Caco-2 (cell line): ENCODE data around the gene MRPL24. TPM values are rescaled to one million over a fixed set of nuclear protein-coding genes. Genes with fewer than 3 reads are reported as not detected.

Source experiments
- BruUV-seq: library from RNA; stranded (reverse); fragments of 400-500 nt; replicated peaks from 2 replicates; lab custom pipeline; 2021; lab: Mats Ljungman, UMichigan
- CTCF ChIA-PET: fragments of 300-600 bp; sonication (Branson Sonifier 250); formaldehyde crosslinking; loops from one replicate; lab custom pipeline; 2022; ENCODE audit warnings: antibody characterized with exemption; lab: Charles Lee
- POLR2A ChIA-PET: fragments of 300-600 bp; sonication (Branson Sonifier 250); formaldehyde crosslinking; loops from one replicate; lab custom pipeline; 2022; ENCODE audit warnings: antibody characterized with exemption; lab: Charles Lee
- DNase-seq, 2 experiments: peaks; one replicate each; pipeline versions ENCODE4 v3.0.0 to v3.0.0-alpha.2; 2020 to 2022
- H3K27me3 ChIP-seq: replicated peaks from 2 replicates; pipeline ENCODE4 v1.6.0; 2011; ENCODE audit warnings: low read length; ENCODE audit not compliant: control insufficient read depth, insufficient read depth
- H3K36me3 ChIP-seq: 2 replicates; pipeline ENCODE4 v1.5.1; 2011; ENCODE audit warnings: low read length; ENCODE audit not compliant: control insufficient read depth, insufficient read depth
- H3K4me1 ChIP-seq: fragments of 250-450 bp; sonication (Bioruptor Pico); 2 replicates; pipeline ENCODE4 v1.5.1; 2020; ENCODE audit warnings: mild to moderate bottlenecking
- H3K4me3 ChIP-seq: 2 replicates; pipeline ENCODE4 v1.5.1; 2011; ENCODE audit warnings: low read depth, mild to moderate bottlenecking, control low read depth, low read length
- H3K9me3 ChIP-seq: fragments of 250-450 bp; sonication (Bioruptor Pico); 2 replicates; pipeline ENCODE4 v1.5.1; 2020; ENCODE audit warnings: mild to moderate bottlenecking, moderate library complexity
- H3K27ac Mint-ChIP-seq: one replicate; pipeline ENCODE4 v1.8.0; 2022; ENCODE audit warnings: mixed read lengths; ENCODE audit not compliant: unreplicated experiment
- H3K27me3 Mint-ChIP-seq: one replicate; pipeline ENCODE4 v1.8.0; 2022; ENCODE audit warnings: mixed read lengths; ENCODE audit not compliant: insufficient read depth, unreplicated experiment
- H3K36me3 Mint-ChIP-seq: one replicate; pipeline ENCODE4 v1.8.0; 2022; ENCODE audit warnings: mild to moderate bottlenecking, mixed read lengths; ENCODE audit not compliant: insufficient read depth, unreplicated experiment
- H3K4me1 Mint-ChIP-seq: one replicate; pipeline ENCODE4 v1.8.0; 2022; ENCODE audit warnings: low read depth, mixed read lengths; ENCODE audit not compliant: unreplicated experiment
- H3K4me3 Mint-ChIP-seq: one replicate; pipeline ENCODE4 v1.8.0; 2022; ENCODE audit warnings: mild to moderate bottlenecking, moderate library complexity, mixed read lengths; ENCODE audit not compliant: unreplicated experiment
- H3K9me3 Mint-ChIP-seq: one replicate; pipeline ENCODE4 v1.8.0; 2022; ENCODE audit warnings: mixed read lengths; ENCODE audit not compliant: unreplicated experiment
- CTCF ChIP-seq, 2 experiments: fragments of 200-600 bp in 1 of 2; IDR thresholded peaks; 1 replicate in 1 of 2; 2 replicates in 1 of 2; pipeline versions ENCODE4 v1.5.1 to v1.8.0; 2011 to 2022; ENCODE audit warnings: antibody characterized with exemption in 1 of 2, control low read depth in 1 of 2, inconsistent platforms in 1 of 2, low read depth in 1 of 2, low read length in 1 of 2, mild to moderate bottlenecking in 1 of 2, moderate library complexity in 1 of 2; ENCODE audit not compliant: insufficient read depth in 1 of 2, severe bottlenecking in 1 of 2, unreplicated experiment in 1 of 2
- intact Hi-C: fragments of 100-400 bp; cut with micrococcal nuclease; formaldehyde crosslinking; loops from one replicate; pipeline ENCODE4 v1.10.0; 2022; ENCODE audit not compliant: unreplicated experiment
- total RNA-seq: library from RNA; stranded (reverse); gene quantifications from 2 replicates; pipeline ENCODE4 v1.2.3, GENCODE V29; 2022

MRPL24 gene
- total RNA-seq, 1 experiment from 2014 or later = 52.6 TPM

GRCh38 chr1:156703741-156704140 is 37.1 kb downstream of the MRPL24 start:
- H3K4me1 ChIP-seq = peaks cover 7% of the 10 kb centered on the region
- H3K4me3 Mint-ChIP-seq = peak overlapping the region; percentile 90
- H3K4me3 ChIP-seq = no peak overlapping the region

GRCh38 chr1:156703336-156703735 is 37.6 kb downstream of the MRPL24 start:
- DNase-seq = no peak
- Histone ChIP-seq H3K36me3 (peaks cover 1% of the 10 kb centered on the region), H3K4me3 (no peak overlapping the region), H3K4me1 (peaks cover 7% of the 10 kb centered on the region), H3K9me3 (no peaks in the 10 kb centered on the region), H3K27me3 (no peaks in the 10 kb centered on the region)
- no peaks in the 10 kb centered on the region for H3K27me3 Mint-ChIP-seq
- ChIA-PET POLR2A (no interaction called here), CTCF (interaction anchor here (0.7 to 7.3 kb wide), 3 partner anchors 10 to 27 kb away, joined by 4 to 190 read pairs (median 4); partner anchors contain the start of gene NES)
- H3K36me3 Mint-ChIP-seq = peaks cover 17% of the 10 kb centered on the region
- no peak overlapping the region for H3K4me3 Mint-ChIP-seq
- no TSS peak for BruUV-seq
- TF ChIP-seq CTCF (IDR thresholded peaks at IDR 0.05; ENCODE audit: insufficient read depth in 1 of 2, low read depth in 1 of 2, low read length in 1 of 2, severe bottlenecking in 1 of 2, unreplicated experiment in 1 of 2) = no peak
- no peak overlapping the region for H3K27ac Mint-ChIP-seq
- intact Hi-C loops = no loop called here
- H3K4me1 Mint-ChIP-seq = peaks cover 16% of the 10 kb centered on the region
- no peaks in the 10 kb centered on the region for H3K9me3 Mint-ChIP-seq

More at GRCh38 chr1:156703741-156704140, 37.1 kb downstream of the MRPL24 start:
- no TSS peak for BruUV-seq
- ChIA-PET CTCF (interaction anchor here (7.3 kb wide), 1 partner anchor 14 kb away, joined by 190 read pairs; no protein-coding TSS in a partner anchor), POLR2A (no interaction called here)
- no peaks in the 10 kb centered on the region for H3K27me3 Mint-ChIP-seq
- no peak for TF ChIP-seq CTCF (IDR thresholded peaks at IDR 0.05; ENCODE audit: insufficient read depth in 1 of 2, low read depth in 1 of 2, low read length in 1 of 2, severe bottlenecking in 1 of 2, unreplicated experiment in 1 of 2)
- H3K4me1 Mint-ChIP-seq = peaks cover 16% of the 10 kb centered on the region
- H3K27ac Mint-ChIP-seq = no peak overlapping the region
- intact Hi-C loops = no loop called here
- peaks cover 13% of the 10 kb centered on the region for H3K36me3 Mint-ChIP-seq
- no peaks in the 10 kb centered on the region for H3K9me3 Mint-ChIP-seq
- H3K36me3 ChIP-seq = peaks cover 1% of the 10 kb centered on the region
- no peaks in the 10 kb centered on the region for H3K9me3 ChIP-seq
- H3K27me3 ChIP-seq = no peaks in the 10 kb centered on the region
- no peak for DNase-seq

GRCh38 chr1:156700736-156701531 is 40.0 kb downstream of the MRPL24 start:
- Histone ChIP-seq H3K4me3 (no peak overlapping the region), H3K9me3 (no peaks in the 10 kb centered on the region), H3K27me3 (no peaks in the 10 kb centered on the region), H3K36me3 (peaks cover 1% of the 10 kb centered on the region), H3K4me1 (peaks cover 7% of the 10 kb centered on the region)
- Mint-ChIP-seq H3K27ac (no peak overlapping the region), H3K4me1 (peaks cover 8% of the 10 kb centered on the region), H3K27me3 (no peaks in the 10 kb centered on the region), H3K36me3 (peaks cover 9% of the 10 kb centered on the region), H3K9me3 (no peaks in the 10 kb centered on the region), H3K4me3 (no peak overlapping the region)
- POLR2A ChIA-PET = interaction anchor here (0.6 kb wide), 1 partner anchor 87 kb away, joined by 4 read pairs; no protein-coding TSS in a partner anchor
- CTCF ChIA-PET = interaction anchor here (0.6 to 7.3 kb wide), 5 partner anchors 9 to 74 kb away, joined by 3 to 190 read pairs (median 5); no protein-coding TSS in a partner anchor
- no peak for DNase-seq
- no peak for TF ChIP-seq CTCF (IDR thresholded peaks at IDR 0.05; ENCODE audit: insufficient read depth in 1 of 2, low read depth in 1 of 2, low read length in 1 of 2, severe bottlenecking in 1 of 2, unreplicated experiment in 1 of 2)
- BruUV-seq = no TSS peak
- intact Hi-C loops = no loop called here
